GM21723 (cell line): ENCODE results near the gene CHAMP1.

Source experiments
- ATAC-seq: cut with Tn5 transposase; IDR thresholded peaks from one replicate; pipeline ENCODE4 v1.9.1; 2021; ENCODE audit warnings: mild to moderate bottlenecking, moderate library complexity; ENCODE audit not compliant: unreplicated experiment

Gene CHAMP1

DNA sequence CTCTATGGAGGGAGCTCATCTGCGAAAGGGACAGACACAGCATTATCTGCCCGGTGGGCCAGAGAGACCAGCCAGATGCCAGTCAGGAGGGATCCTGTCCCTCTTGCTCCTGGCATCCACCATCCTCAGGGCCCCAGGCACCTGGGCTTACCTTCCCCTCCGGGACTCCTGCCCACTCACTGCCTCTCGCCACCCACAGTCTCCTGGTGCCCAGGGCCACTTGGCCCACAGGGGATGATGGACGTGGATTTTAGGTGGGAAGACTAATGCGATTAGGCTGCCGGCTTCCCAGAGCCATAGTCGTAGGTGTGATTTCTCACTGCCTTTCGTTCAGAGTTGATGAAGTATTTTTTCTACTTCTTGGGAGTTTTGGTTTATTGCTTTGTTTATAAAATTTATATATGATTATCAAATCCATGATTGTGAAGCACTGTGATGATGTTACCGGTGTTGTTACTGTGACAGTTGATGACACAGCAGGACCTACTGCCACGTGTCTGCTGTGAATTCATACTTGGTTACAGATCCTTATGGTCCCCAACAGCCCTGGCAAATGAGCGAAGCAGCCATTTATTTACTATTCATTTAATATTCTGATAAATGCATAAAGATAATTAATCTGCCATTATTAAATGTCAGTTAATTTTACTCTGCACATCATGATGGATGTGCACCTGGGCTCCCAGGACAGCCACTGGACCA, 14.5 kb upstream of the CHAMP1 start:
- ATAC-seq = no peak

DNA sequence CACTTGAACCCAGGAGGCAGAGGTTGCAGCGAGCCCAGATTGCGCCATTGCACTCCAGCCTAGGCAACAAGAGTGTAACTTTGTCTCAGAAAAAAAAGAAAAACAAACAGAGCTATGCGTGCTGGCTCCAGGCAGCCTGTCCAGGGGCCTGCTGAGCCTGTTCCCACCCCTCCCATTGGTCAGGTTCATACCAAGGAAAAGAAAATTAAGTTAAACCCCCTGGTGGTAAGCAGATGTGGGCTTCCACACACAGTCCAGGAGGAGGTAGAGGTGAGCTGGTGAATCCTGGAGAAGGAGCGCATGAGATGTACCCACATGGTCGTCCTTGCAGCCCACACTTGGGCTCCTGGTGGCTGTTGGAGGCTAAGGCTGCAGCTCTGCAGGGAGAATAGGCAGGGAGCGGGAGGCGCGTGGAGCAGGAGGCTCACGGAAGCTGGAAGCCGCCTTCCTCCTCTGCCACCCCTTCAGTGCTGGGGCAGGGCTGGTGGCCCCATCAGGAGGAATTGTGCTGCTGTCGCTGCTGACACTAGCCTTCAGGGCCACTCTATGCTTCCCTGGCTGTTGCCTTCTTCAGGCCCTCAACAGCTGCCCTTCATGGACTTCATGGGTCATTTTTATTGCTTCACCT, 10.5 kb upstream of the CHAMP1 start:
- no peak for ATAC-seq

DNA sequence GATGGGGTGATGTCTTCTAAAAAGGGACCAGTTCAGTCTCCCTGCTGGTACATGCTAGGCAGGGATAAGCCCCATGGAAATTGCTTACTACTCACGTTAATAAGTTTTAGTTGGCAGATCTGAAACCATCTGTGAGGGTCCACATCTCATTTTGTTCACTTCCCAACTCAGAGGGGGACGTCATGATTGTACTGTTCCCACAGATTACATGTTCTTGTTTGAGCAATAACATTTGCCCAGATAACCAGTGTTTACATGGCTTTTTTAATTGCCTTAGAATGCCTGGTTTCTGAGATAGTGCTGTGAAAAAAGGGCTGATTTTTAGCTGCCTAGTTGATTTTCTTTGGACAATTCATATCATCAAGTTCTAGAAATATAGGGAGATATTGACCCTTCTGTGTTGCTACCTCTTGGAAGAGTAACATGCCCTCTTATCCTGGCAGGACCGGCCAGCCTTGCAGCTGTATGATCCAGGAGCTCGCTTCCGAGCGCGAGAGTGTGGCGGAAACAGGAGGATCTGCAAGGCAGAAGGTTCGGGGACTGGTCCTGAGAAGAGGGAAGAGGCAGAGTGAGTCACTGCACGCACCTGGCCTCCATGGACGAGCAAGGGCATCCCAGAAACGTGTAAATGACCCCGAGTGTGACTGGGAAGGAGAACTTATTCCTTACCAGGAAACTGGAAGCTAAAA, 9.8 kb upstream of the CHAMP1 start:
- no peak for ATAC-seq

DNA sequence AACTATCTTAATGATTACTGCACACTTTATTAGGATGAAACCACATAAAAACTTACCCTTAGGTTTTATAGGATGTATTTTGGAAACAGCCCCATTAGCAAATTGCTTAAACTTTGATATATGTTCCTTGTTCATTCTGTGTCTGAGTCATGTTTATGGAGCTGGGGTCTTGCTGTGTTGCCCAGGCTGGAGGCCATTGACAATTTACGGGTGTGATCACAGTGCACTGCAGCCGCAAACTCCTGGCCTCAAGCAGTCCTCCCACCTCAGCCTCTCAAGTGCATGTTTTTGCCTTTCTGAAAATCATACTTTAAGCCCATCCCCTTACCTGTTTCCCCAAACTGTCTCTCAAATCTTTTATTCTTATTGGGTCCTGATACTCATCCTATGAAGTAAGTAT, 5.2 kb upstream of the CHAMP1 start:
- ATAC-seq = no peak

DNA sequence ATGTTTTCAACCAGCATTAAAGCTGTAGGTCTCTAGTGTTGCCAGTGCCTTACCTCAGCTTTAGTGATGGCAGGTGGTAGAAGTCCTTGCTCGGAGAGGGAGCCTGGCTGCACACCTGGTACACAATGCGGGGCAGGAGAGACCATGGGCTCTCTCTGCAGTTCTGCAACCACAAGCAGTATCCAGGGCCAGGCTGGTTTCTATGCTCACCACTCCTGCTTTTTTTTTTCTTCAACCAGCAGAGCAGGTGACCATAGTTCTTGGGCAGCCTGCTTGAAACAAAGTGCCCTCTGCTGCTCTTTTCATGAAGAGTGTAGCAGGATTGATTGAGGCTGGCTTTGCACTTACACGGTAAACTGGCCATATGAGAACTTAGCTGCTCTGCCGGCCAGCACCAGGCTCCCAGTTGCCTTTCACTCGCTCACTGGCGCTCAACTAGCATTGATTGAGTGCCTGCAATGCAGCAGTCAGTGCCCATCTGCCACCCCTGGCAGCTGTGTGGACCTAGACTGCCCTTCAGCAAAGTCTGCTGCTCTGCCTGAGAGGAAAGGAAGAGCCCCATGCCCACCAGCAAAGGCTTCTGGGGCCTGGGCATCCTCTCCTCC, 4.4 kb upstream of the CHAMP1 start:
- ATAC-seq = no peak

DNA sequence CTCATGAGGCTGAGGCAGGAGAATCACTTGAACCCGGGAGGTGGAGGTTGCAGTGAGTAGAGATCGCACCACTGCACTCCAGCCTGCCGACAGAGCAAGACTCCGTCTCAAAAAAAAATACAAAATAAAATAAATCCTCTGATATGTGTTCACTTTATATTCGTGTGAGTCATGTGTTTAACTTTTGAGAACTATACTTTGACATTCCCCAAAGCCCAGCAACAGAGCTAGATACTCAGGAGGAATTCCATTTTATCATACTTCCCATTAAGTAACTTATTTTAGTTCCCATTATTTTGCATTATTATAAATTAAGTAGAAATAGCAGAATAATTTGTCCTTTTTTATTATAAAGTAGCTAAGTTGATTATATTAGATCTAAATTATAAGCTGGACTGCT, 3.3 kb upstream of the CHAMP1 start:
- no peak for ATAC-seq

DNA sequence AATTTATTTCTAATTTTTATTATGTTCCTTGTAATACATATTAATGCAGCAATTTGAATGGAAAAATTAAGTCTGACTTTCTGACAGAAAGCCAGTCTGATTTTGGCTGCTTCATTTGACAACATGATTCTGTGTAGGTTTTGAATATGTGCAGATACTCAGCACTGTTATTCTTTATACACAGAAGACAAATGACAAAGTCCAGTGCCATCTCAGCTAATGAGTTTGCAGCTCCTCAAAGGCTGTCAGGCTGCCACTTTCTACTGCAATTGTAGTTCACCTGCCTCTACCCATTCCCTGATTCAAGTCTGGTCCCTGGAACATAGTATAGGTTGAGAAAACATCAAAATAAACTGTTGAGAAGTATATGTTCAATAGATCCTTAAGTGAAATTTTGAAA, 2.9 kb upstream of the CHAMP1 start:
- ATAC-seq = no peak

DNA sequence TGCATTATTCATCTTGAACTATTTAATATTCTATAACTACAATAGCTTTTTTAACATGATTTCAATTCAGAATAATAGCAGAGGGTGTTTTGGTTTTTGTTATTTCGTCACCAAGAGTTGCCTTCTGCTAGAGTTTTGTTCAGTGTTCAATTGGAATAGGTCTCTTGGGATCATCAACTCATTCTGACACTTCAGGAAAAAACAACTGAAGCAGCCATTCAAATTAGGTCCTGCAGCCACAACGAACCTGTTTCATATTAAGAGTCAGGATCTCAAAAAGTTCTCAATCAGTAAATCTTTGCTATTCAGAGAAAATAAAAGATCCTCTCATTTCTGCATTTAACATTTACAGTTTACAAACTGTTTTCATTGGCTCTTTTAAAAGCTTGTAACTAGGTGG, 2.4 kb upstream of the CHAMP1 start:
- ATAC-seq = no peak

DNA sequence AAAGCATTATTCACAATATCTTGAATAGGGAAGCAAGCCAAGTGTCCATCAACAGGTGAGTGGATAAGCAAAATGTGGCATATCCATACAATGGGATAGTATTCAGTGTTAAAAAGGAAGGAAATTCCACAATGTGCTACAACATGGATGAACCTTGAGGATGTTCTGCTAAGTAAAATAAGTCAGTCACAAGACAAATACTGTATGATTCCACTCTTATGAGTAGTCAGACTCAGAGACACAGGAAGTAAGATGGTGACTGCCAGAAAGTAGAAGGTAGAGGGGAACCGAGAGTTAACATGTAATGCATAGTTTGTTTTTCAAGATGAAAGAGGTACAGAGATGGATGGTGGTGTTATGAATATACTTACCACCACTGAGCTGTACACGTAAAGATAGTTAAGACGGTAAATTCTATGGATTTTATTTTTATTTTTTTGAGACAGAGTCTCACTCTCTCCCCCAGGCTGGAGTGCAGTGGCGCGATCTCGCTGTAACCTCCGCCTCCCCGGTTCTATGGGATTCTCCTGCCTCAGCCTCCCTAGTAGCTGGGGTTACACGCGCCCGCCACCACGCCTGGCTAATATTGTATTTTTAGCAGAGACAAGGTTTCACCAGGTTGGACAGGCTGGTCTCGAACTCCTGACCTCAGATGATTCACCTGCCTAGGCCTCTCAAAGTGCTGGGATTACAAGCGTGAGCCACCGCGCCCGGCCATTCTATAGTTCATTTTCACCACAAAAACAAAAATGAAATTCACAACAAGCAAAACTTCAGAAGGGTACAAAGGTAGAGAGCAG, 1.0 kb upstream of the CHAMP1 start:
- ATAC-seq = peak; percentile 32

DNA sequence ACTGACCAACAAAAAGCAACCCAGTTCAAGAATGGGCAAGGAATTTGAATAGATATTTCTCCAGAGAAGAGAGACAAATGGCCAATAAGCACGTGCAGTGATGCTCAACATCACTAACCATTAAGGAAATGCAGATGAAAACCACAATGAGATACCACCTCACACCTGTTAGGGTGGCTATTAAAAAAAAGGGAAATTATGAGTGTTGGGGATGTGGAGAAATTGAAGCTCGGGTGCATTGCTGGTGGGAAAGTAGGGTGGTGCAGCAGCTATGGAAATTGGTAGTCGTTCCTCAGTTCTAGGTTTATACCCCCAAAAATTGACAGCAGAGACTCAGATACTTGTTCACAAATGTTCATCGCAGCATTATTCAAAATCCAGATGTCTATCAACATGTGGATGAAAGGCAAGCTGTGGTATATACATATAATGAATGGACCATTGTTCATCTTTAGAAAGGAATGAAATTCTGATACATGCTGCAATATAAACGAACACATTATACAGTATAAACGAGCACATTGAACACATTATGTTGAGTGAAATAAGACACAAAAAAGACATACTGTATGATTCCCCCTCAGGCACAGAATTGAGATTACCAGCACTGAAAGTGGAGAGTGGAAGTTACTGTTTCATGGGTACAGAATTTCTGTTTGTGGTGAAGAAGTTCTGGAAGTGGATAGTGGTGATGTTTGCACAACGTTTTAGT, 927 bp downstream of the CHAMP1 start:
- no peak for ATAC-seq

DNA sequence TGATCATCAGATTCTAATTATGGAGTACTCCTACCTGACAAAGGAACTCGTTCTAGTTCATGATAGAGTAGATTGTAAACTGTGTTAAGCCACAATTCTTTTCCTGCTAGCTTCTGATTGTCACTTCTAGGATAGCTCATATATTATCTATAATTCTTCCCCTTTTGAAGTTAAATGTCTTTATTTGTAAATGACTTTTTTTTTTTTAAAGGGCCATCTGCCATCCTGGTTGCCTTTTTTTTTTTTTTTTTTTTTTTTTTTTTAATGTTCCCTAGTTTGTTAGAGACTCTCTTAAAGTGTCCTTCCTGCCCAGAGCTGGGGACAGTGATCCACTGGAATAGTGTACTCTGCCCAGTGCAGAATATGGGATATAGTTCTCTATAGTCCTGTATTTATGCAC, 4.3 kb downstream of the CHAMP1 start:
- no peak for ATAC-seq

DNA sequence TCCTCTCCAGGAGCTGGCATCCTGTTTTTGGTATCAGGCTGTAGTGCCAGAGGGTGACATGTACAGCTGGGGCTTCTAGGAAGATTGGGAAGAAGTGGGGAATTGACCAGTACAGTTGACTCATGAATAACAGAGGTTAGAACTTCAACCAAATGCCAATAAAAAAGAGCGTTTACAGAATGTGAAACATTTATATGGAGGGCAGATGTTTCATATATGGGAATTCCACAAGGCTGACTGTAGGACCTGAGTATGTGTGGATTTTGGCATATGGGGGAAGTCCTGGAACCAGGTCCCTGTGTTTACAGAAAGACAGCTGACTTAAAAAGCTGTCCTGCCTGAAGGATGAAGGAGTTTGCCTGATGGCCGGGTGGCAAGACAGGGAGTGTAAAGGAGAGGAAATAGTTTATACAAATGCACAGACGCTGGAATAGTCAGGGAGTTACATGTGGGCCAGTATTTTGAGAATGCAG, 5.2 kb downstream of the CHAMP1 start:
- ATAC-seq = no peak

DNA sequence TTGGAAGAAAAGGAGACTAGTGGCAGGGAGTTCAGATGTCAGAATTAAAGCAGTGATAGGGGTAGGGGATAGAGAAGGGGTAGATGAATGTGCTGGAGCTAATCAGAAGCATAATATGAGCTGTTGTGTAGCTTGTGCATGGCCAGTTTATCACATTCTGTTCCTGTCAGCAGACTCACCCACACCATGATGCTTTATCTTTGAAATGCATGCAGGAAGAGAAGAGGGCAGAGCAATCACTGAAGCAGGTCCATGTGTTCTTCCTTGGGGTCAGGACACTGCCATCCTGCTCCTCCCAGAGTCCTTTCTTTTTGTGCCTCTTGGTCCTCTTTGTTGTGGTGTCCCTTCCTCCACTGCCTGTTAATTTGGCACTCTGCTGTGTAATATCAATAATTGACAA, 5.8 kb downstream of the CHAMP1 start:
- ATAC-seq = no peak

DNA sequence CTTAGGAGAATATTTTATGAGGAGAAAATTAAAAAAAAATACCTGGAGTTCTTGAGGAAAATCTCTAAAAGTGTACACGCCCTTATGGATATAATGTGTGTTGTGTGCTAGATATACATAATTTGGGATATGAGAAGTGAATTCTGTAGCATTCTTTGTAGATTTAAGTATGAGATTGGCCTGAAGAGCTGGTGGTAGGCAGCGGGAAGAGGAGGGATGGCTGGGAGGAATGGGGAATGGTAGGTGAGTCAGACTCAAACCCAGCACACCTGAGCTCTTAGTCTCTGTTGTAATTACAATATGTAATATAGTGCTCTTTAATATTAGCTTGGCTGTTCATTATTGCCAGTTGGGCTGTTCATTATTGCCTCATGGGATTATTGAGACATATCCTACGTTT, 7.0 kb downstream of the CHAMP1 start:
- ATAC-seq = no peak

DNA sequence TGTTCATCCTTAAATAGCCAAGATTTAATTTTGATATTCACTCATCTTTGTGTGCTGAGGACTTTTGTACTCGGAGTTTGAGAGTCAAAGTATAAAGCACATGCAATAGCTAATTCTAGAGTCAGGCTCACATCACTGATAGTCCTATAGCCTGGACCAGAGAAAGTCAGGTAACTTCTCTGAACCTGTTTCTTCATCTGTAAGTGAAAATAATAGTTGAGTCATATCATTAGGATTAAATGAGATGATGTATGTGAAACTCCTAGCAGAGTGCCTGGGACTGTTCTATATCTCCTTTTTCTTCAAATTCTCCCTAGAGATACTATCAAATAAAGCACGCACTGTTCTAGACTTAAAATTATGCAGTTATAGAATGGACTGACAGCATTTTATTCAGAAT, 9.0 kb downstream of the CHAMP1 start:
- ATAC-seq = no peak

DNA sequence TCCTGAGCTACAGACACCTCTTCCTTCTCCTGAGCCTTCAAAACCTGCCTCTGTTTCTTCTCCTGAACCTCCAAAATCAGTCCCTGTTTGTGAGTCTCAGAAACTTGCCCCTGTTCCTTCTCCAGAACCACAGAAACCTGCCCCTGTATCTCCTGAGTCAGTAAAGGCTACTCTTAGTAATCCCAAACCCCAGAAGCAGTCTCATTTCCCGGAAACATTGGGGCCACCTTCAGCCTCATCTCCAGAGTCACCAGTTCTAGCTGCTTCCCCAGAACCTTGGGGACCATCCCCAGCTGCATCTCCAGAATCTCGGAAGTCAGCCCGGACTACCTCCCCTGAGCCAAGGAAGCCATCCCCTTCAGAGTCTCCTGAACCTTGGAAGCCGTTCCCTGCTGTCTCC, 10.0 kb downstream of the CHAMP1 start:
- no peak for ATAC-seq

DNA sequence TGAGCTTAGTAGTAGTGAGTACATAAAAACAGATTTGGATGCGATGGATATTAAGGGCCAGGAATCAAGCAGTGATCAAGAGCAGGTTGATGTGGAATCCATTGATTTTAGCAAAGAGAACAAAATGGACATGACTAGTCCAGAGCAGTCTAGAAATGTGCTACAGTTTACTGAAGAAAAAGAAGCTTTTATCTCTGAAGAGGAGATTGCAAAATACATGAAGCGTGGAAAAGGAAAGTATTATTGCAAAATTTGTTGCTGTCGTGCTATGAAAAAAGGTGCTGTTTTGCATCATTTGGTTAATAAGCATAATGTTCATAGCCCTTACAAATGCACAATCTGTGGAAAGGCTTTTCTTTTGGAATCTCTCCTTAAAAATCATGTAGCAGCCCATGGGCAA, 11.4 kb downstream of the CHAMP1 start:
- ATAC-seq = no peak

DNA sequence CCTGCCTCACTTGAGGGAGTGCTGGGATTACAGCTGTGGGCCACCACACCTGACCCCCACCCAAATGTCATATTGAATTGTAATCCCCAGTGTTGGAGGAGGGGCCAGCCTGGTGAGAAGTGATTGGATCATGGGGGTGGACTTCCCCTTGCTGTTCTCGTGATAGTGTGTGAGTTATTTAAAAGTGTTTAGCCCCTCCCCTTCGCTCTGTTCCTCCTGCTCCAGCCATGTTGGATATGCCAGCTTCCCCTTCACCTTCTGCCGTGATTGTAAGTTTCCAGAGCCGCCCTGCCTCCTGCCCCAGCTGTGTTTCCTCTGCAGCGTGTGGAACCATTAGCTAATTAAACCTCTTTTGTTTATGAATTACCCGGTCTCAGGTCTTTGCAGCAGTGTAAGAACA, 13.7 kb downstream of the CHAMP1 start:
- ATAC-seq = no peak

DNA sequence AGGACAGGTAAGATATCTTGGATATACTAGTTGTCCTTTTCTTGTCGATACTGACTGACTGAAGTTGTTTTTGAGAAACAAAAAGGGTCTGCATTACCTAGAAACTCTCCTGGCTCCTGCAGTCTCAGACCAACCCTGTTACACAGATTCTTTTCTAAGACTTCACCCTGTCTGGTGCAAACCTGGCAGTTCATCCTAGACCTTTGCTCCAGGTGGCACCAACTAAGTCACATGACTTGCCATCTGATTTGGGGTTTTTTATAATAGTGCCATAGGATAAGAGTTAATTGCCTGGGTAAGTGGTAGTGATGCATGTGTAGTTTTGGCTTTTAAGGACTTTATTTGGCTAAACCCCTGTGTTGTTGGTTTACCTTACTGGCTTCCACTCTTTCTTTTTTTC, 14.3 kb downstream of the CHAMP1 start:
- no peak for ATAC-seq

DNA sequence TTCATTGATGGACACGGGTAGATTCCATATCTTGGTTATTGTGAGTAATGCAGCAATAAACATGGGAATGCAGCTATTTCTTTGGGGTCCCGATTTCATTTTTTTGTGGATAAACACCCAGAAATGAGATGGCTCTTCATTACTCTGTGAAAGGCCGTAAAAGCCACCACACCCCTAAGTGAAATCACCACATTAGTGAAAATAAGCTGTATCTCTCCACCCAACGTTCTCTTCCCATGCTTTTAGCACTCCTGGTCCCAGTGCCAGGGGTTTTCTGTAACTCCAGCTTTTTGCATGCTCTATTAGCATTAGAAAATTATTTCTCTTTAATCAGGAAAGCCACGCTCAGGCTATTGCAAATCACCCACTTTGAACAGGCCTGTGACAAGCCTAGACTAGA, 15.8 kb downstream of the CHAMP1 start:
- no peak for ATAC-seq
